Activated CD4-positive, alpha-beta T cell treated with anti-CD3 and anti-CD28 coated beads for 36 hours (primary cell): ENCODE measurements around the gene CNNM3. TPM values are rescaled to one million over a fixed set of nuclear protein-coding genes. Genes with fewer than 3 reads are reported as not detected.

Experiments used
- ATAC-seq: fragments of 200-7000 bp; cut with Tn5 transposase; one replicate; pipeline ENCODE4 v1.10.0; 2021; ENCODE audit warnings: mild to moderate bottlenecking, moderate library complexity
- CTCF ChIA-PET: fragments of 350-600 bp; sonication (Branson Sonifier 250); formaldehyde crosslinking; loops from one replicate; lab custom pipeline; 2021; ENCODE audit warnings: antibody characterized with exemption; lab: Charles Lee
- POLR2A ChIA-PET: fragments of 350-600 bp; sonication (Branson Sonifier 250); formaldehyde crosslinking; loops from one replicate; lab custom pipeline; 2021; ENCODE audit warnings: antibody characterized with exemption, inconsistent platforms; lab: Charles Lee
- DNase-seq: peaks from one replicate; pipeline ENCODE4 v3.0.0-alpha.2; 2020
- H3K27ac Mint-ChIP-seq: one replicate; pipeline ENCODE4 v1.8.0; 2021; ENCODE audit warnings: mixed read lengths
- H3K27me3 Mint-ChIP-seq: one replicate; pipeline ENCODE4 v1.8.0; 2021; ENCODE audit warnings: mixed read lengths
- H3K36me3 Mint-ChIP-seq: one replicate; pipeline ENCODE4 v1.8.0; 2021; ENCODE audit warnings: low read depth, mixed read lengths
- H3K4me1 Mint-ChIP-seq: one replicate; pipeline ENCODE4 v1.8.0; 2021; ENCODE audit warnings: mixed read lengths
- H3K4me3 Mint-ChIP-seq: one replicate; pipeline ENCODE4 v1.8.0; 2021; ENCODE audit warnings: mild to moderate bottlenecking, moderate library complexity, mixed read lengths
- H3K9me3 Mint-ChIP-seq: one replicate; pipeline ENCODE4 v1.8.0; 2021; ENCODE audit warnings: low read depth, mixed read lengths
- intact Hi-C, 2 experiments: fragments of 100-400 bp; cut with DNase I in 1 of 2; cut with micrococcal nuclease in 1 of 2; formaldehyde crosslinking; loops; one replicate each; pipeline versions ENCODE4 v1.14.2 to v1.15.1; 2022 to 2024; cut with DNase I, micrococcal nuclease
- total RNA-seq, 2 experiments: library from RNA; stranded (reverse); gene quantifications; one replicate each; pipeline ENCODE4 v1.2.3, GENCODE V29; 2021

Gene CNNM3
- total RNA-seq, 2 experiments from 2014 or later, result 19.2 to 31.2 TPM

- Mint-ChIP-seq H3K27ac (no peak overlapping the region), H3K9me3 (no peaks in the 10 kb centered on the region), H3K4me3 (no peak overlapping the region), H3K27me3 (no peaks in the 10 kb centered on the region), H3K36me3 (peaks cover 26% of the 10 kb centered on the region), H3K4me1 (no peaks in the 10 kb centered on the region)
- ChIA-PET CTCF (interaction anchor here (0.7 to 1.2 kb wide), 2 partner anchors 16 to 402 kb away, joined by 3 to 4 read pairs; partner anchors contain the start of gene CNNM3), POLR2A (no interaction called here)
- intact Hi-C loops, result no loop called here
- DNase-seq (no peak), ATAC-seq (no peak)
Measured at GRCh38 chr2:96832408-96832753, 16.3 kb downstream of the CNNM3 start.

GRCh38 chr2:96832754-96833507, 16.9 kb downstream of the CNNM3 start:
- H3K9me3 Mint-ChIP-seq, result no peaks in the 10 kb centered on the region
- no peaks in the 10 kb centered on the region for H3K4me1 Mint-ChIP-seq
- H3K27ac Mint-ChIP-seq, result no peak overlapping the region
- ATAC-seq, result no peak
- ChIA-PET CTCF (interaction anchor here (0.7 to 1.5 kb wide), 2 partner anchors 15 to 402 kb away, joined by 3 read pairs; no protein-coding TSS in a partner anchor), POLR2A (no interaction called here)
- no peak for DNase-seq
- intact Hi-C loops, result no loop called here
- no peak overlapping the region for H3K4me3 Mint-ChIP-seq
- H3K27me3 Mint-ChIP-seq, result no peaks in the 10 kb centered on the region
- peaks cover 26% of the 10 kb centered on the region for H3K36me3 Mint-ChIP-seq

GRCh38 chr2:96835830-96836229, 19.8 kb downstream of the CNNM3 start:
- Mint-ChIP-seq H3K9me3 (no peaks in the 10 kb centered on the region), H3K27ac (no peak overlapping the region), H3K4me3 (no peak overlapping the region), H3K36me3 (peaks cover 22% of the 10 kb centered on the region), H3K4me1 (peaks cover 11% of the 10 kb centered on the region), H3K27me3 (no peaks in the 10 kb centered on the region)
- POLR2A ChIA-PET, result interaction anchor here (0.6 kb wide), 1 partner anchor 416 kb away, joined by 3 read pairs; no protein-coding TSS in a partner anchor
- CTCF ChIA-PET, result interaction anchor here (0.5 to 0.7 kb wide), 2 partner anchors 18 to 33 kb away, joined by 3 read pairs; no protein-coding TSS in a partner anchor
- ATAC-seq (no peak), DNase-seq (no peak)
- intact Hi-C loops, result no loop called here

GRCh38 chr2:96837575-96837974, 21.5 kb downstream of the CNNM3 start:
- ChIA-PET POLR2A (no interaction called here), CTCF (interaction anchor here (0.8 to 1.1 kb wide), 2 partner anchors 17 to 75 kb away, joined by 3 to 4 read pairs; no protein-coding TSS in a partner anchor)
- DNase-seq (no peak), ATAC-seq (no peak)
- H3K9me3 Mint-ChIP-seq, result no peaks in the 10 kb centered on the region
- H3K36me3 Mint-ChIP-seq, result peaks cover 14% of the 10 kb centered on the region
- H3K27me3 Mint-ChIP-seq, result no peaks in the 10 kb centered on the region
- peaks cover 11% of the 10 kb centered on the region for H3K4me1 Mint-ChIP-seq
- H3K4me3 Mint-ChIP-seq, result no peak overlapping the region
- no peak overlapping the region for H3K27ac Mint-ChIP-seq
- intact Hi-C loops, result no loop called here

GRCh38 chr2:96838345-96839292, 22.6 kb downstream of the CNNM3 start:
- DNase-seq (no peak), ATAC-seq (peak; percentile 9)
- Mint-ChIP-seq H3K4me3 (no peak overlapping the region), H3K36me3 (peaks cover 14% of the 10 kb centered on the region), H3K27ac (no peak overlapping the region), H3K27me3 (no peaks in the 10 kb centered on the region), H3K4me1 (peaks cover 11% of the 10 kb centered on the region), H3K9me3 (no peaks in the 10 kb centered on the region)
- intact Hi-C loops, result loop anchor here in 1 of 2 experiments (1.0 kb wide), 1 partner anchor 22 kb away; the partner anchor contains the start of gene CNNM3
- ChIA-PET POLR2A (interaction anchor here (0.6 kb wide), 2 partner anchors 116 to 176 kb away, joined by 3 read pairs; no protein-coding TSS in a partner anchor), CTCF (interaction anchor here (0.5 to 1.1 kb wide), 4 partner anchors 18 to 76 kb away, joined by 3 read pairs; partner anchors contain the start of gene CNNM3)

GRCh38 chr2:96839293-96839874, 23.3 kb downstream of the CNNM3 start:
- no peak overlapping the region for H3K4me3 Mint-ChIP-seq
- H3K36me3 Mint-ChIP-seq, result peaks cover 14% of the 10 kb centered on the region
- peaks cover 11% of the 10 kb centered on the region for H3K4me1 Mint-ChIP-seq
- ChIA-PET CTCF (interaction anchor here (0.5 to 0.7 kb wide), 2 partner anchors 18 to 23 kb away, joined by 3 read pairs; partner anchors contain the start of gene CNNM3), POLR2A (no interaction called here)
- DNase-seq (peak; percentile 89), ATAC-seq (peak; percentile 91)
- no peak overlapping the region for H3K27ac Mint-ChIP-seq
- intact Hi-C loops, result loop anchor here in 1 of 2 experiments (1.0 kb wide), 1 partner anchor 23 kb away; the partner anchor contains the start of gene CNNM3
- no peaks in the 10 kb centered on the region for H3K27me3 Mint-ChIP-seq
- no peaks in the 10 kb centered on the region for H3K9me3 Mint-ChIP-seq

- ATAC-seq (no peak), DNase-seq (no peak)
- no peaks in the 10 kb centered on the region for H3K9me3 Mint-ChIP-seq
- no peak overlapping the region for H3K27ac Mint-ChIP-seq
- ChIA-PET CTCF (interaction anchor here (1.7 kb wide), 1 partner anchor 18 kb away, joined by 6 read pairs; the partner anchor contains the start of gene ANKRD39), POLR2A (no interaction called here)
- peaks cover 15% of the 10 kb centered on the region for H3K36me3 Mint-ChIP-seq
- no peak overlapping the region for H3K4me3 Mint-ChIP-seq
- no peaks in the 10 kb centered on the region for H3K27me3 Mint-ChIP-seq
- intact Hi-C loops, result loop anchor here in 1 of 2 experiments (1.0 kb wide), 1 partner anchor 24 kb away; the partner anchor contains the start of gene CNNM3
- peaks cover 11% of the 10 kb centered on the region for H3K4me1 Mint-ChIP-seq
Measured at GRCh38 chr2:96839875-96840850, 24.1 kb downstream of the CNNM3 start.

- ChIA-PET CTCF (interaction anchor here (0.6 to 1.2 kb wide), 4 partner anchors 10 to 158 kb away, joined by 3 to 6 read pairs (median 3); no protein-coding TSS in a partner anchor), POLR2A (interaction anchor here (0.7 kb wide), 2 partner anchors 10 to 61 kb away, joined by 3 to 9 read pairs; no protein-coding TSS in a partner anchor)
- peaks cover 17% of the 10 kb centered on the region for H3K36me3 Mint-ChIP-seq
- intact Hi-C loops, result no loop called here
- no peak overlapping the region for H3K4me3 Mint-ChIP-seq
- peaks cover 11% of the 10 kb centered on the region for H3K4me1 Mint-ChIP-seq
- H3K27ac Mint-ChIP-seq, result no peak overlapping the region
- no peak for ATAC-seq
- no peaks in the 10 kb centered on the region for H3K27me3 Mint-ChIP-seq
- no peak for DNase-seq
- H3K9me3 Mint-ChIP-seq, result no peaks in the 10 kb centered on the region
Measured at GRCh38 chr2:96841701-96842495, 25.8 kb downstream of the CNNM3 start.

- POLR2A ChIA-PET, result interaction anchor here (1.3 kb wide), 1 partner anchor 14 kb away, joined by 4 read pairs; no protein-coding TSS in a partner anchor
- no peak overlapping the region for H3K27ac Mint-ChIP-seq
Measured at GRCh38 chr2:96842600-96842999, 26.5 kb downstream of the CNNM3 start.

More at GRCh38 chr2:96842600-96842999, 26.5 kb downstream of the CNNM3 start:
- Mint-ChIP-seq H3K4me1 (peaks cover 11% of the 10 kb centered on the region), H3K9me3 (no peaks in the 10 kb centered on the region), H3K27me3 (no peaks in the 10 kb centered on the region), H3K36me3 (peaks cover 18% of the 10 kb centered on the region), H3K4me3 (no peak overlapping the region)
- intact Hi-C loops, result no loop called here
- ATAC-seq (no peak), DNase-seq (no peak)
- CTCF ChIA-PET, result interaction anchor here (0.6 to 1.2 kb wide), 4 partner anchors 9 to 219 kb away, joined by 3 to 6 read pairs (median 3); no protein-coding TSS in a partner anchor
